Peyer's patch (tissue), 4 donors: Measurements from ENCODE around the gene NACC2. TPM values are rescaled to one million over a fixed set of nuclear protein-coding genes. Genes with fewer than 3 reads are reported as not detected.
"Not testable (repeated sequence)": the region's sequence is repeated elsewhere in the genome, so short reads cannot be mapped to it uniquely, and the experiment has no call there.

Experiments used
- DNase-seq, 3 donors: peaks; one replicate each; pipeline ENCODE4 v3.0.0-alpha.2; 2017 to 2019
- H3K27ac ChIP-seq, 4 donors: fragments of 200-600 bp; sonication (generic); one replicate each; pipeline ENCODE4 v1.5.1; 2016 to 2019
- H3K27me3 ChIP-seq, 2 donors: fragments of 200-600 bp; sonication (generic); one replicate each; pipeline ENCODE4 v1.5.1; 2019
- H3K36me3 ChIP-seq, 3 donors: fragments of 200-600 bp; sonication (generic); one replicate each; pipeline ENCODE4 v1.5.1; 2016 to 2019
- H3K4me1 ChIP-seq, 4 donors: fragments of 200-600 bp; sonication (generic); one replicate each; pipeline ENCODE4 v1.5.1; 2016 to 2019
- H3K4me3 ChIP-seq, 4 donors: fragments of 200-600 bp; sonication (generic); 1 replicate in 3 of 4; 2 replicates in 1 of 4; pipeline ENCODE4 v1.5.1; 2016 to 2019; ENCODE audit warnings: mild to moderate bottlenecking in 1 of 4
- H3K9me3 ChIP-seq, 4 donors: fragments of 200-600 bp; sonication (generic); one replicate each; pipeline ENCODE4 v1.5.1; 2016 to 2019; ENCODE audit warnings: mild to moderate bottlenecking in 1 of 4
- POLR2A ChIP-seq, 2 donors: fragments of 450-650 bp; IDR thresholded peaks; one replicate each; pipeline ENCODE4 v1.5.1; 2017; ENCODE audit warnings: antibody characterized with exemption in 2 of 2, mild to moderate bottlenecking in 2 of 2, moderate library complexity in 2 of 2
- total RNA-seq, 4 donors: library from RNA; depleted of rRNA; stranded (reverse); fragments of >200 nt; gene quantifications; one replicate each; pipeline ENCODE4 v1.1.0, GENCODE V29; 2016
- TF ChIP-seq, protein P1 (sequence below), 6 experiments: fragments of 450-650 bp in 4 of 6; fragments of 200-600 bp in 2 of 6; sonication (generic) in 1 of 6; IDR thresholded peaks; one replicate each; pipeline ENCODE4 v1.5.1; 2017 to 2019; ENCODE audit warnings: antibody characterized with exemption in 6 of 6, mild to moderate bottlenecking in 3 of 6, moderate library complexity in 1 of 6

Gene NACC2
- total RNA-seq, 4 donors from 2014 or later, result 8.3 to 24.3 (median 23.1) TPM

DNA sequence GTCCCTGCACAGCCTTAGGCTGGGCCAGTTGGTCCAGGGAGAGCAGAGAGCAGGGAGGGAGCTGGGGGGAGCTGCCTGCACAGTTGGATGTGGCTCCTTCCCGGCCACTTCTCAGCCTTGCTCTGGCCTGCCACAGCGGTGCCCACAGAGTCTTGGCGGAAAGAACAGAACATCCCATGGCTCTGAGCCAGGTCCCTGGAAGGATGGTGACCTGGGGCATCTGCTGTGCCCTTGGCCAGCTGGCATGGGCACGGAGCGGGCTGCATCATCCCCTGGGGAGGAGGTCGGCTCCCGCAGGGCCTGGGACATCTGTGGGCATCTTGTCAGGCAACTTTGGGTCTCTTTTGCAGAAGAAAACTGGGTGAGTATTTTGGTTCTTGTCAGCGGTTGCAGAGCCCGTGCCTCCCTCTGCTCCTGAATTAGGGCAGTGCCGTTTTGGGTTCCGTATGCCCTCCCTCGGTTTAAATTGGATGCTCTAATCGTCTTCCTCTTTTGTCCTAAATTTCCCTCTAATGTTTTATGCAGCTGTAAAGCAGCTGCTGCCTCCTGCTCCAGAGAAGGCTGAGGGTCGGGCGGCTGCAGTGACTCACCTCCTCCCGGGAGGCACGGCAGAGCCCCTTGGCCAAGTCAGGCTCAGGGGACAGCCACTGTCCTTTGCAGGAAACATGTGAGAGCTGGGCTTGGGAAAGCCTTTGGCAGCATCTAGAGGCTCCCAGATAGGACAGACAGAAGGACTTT, 10.5 kb upstream of the NACC2 start:
- no peak for DNase-seq
- Histone ChIP-seq H3K27ac (peak overlapping the region in 2 of 4 donors; percentile 75 to 89), H3K36me3 (no peaks in the 10 kb centered on the region), H3K27me3 (no peaks in the 10 kb centered on the region), H3K9me3 (no peaks in the 10 kb centered on the region), H3K4me1 (peaks cover 21 to 68% (median 35%) of the 10 kb centered on the region in 4 donors), H3K4me3 (no peak overlapping the region)
- TF ChIP-seq POLR2A (IDR thresholded peaks at IDR 0.05), result no peak
- TF ChIP-seq, protein P1, sequence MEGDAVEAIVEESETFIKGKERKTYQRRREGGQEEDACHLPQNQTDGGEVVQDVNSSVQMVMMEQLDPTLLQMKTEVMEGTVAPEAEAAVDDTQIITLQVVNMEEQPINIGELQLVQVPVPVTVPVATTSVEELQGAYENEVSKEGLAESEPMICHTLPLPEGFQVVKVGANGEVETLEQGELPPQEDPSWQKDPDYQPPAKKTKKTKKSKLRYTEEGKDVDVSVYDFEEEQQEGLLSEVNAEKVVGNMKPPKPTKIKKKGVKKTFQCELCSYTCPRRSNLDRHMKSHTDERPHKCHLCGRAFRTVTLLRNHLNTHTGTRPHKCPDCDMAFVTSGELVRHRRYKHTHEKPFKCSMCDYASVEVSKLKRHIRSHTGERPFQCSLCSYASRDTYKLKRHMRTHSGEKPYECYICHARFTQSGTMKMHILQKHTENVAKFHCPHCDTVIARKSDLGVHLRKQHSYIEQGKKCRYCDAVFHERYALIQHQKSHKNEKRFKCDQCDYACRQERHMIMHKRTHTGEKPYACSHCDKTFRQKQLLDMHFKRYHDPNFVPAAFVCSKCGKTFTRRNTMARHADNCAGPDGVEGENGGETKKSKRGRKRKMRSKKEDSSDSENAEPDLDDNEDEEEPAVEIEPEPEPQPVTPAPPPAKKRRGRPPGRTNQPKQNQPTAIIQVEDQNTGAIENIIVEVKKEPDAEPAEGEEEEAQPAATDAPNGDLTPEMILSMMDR (IDR thresholded peaks at IDR 0.05), result no peak

- Histone ChIP-seq H3K27me3 (no peaks in the 10 kb centered on the region), H3K27ac (peak overlapping the region in 1 of 4 donors; percentile 75), H3K36me3 (no peaks in the 10 kb centered on the region), H3K4me3 (no peak overlapping the region), H3K9me3 (no peaks in the 10 kb centered on the region), H3K4me1 (peaks cover 16 to 64% (median 29%) of the 10 kb centered on the region in 4 donors)
- TF ChIP-seq POLR2A (IDR thresholded peaks at IDR 0.05), result no peak
- TF ChIP-seq, protein P1 (IDR thresholded peaks at IDR 0.05), result no peak
- DNase-seq, result no peak
These were observed 9.8 kb upstream of the NACC2 start for GRCh38 chr9:136104916-136105315.

DNA sequence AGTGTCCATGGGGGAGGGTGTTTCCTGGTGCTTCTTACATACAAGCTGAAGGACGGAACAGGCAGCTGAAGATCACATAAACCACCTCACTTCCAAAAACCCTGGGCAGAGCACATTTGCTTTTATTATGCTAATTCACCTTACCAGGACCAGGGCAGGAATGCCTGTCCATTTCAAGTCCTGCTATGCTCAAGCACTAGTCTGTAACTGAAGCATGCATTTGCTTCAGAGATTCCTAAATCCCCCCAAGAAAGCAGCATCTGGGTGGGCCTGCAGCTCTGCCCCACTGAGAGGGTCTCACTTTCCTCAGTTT, 9.4 kb upstream of the NACC2 start:
- no peaks in the 10 kb centered on the region for H3K36me3 ChIP-seq
- TF ChIP-seq POLR2A (IDR thresholded peaks at IDR 0.05), result no peak
- TF ChIP-seq, protein P1 (IDR thresholded peaks at IDR 0.05), result no peak
- DNase-seq, result no peak
- no peaks in the 10 kb centered on the region for H3K27me3 ChIP-seq
- H3K27ac ChIP-seq, result no peak overlapping the region
- H3K4me3 ChIP-seq, result no peak overlapping the region
- peaks cover 15 to 62% (median 26%) of the 10 kb centered on the region in 4 donors for H3K4me1 ChIP-seq
- no peaks in the 10 kb centered on the region for H3K9me3 ChIP-seq

DNA sequence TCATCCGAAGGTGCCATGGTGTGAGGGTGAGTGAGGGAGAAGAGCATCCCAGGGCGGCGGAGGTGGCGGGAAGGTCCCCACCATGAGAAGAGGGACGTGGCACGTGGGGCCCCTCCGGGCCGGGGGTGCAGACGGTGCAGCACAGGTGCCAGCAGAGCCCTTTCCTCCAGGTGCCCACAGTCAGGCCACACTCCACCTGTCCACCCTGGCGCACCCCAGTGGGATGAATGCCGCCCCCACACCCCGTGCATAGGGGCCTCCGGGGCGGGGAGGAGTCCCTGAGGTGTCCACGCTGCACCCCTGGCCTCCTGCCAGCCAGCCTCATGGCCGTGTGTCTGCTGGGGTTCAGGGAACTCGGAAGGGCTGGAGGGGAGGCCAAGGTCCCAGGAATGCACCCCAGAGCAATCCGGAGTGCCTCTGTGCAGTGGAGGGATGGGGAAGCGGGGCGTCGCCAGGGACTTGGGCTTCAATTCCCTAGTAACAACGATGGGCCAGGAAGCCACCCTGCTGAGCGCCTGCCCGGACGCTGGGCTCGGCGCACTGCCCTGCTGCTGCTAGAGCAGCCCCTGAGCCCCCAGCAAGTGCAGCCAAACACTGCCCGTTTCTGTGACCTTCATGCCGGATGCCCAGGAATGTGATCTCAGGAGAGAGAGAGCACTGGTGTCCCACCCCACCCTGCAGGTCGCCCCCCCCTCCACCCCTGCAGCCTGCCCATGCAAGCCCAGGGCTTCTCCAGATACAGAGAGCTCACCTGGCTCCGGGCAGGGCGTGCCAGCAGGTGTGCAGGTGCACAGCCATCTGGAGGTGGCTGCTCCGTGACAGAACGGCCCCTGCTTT, 8.8 kb upstream of the NACC2 start:
- Histone ChIP-seq H3K4me1 (peaks cover 11 to 56% (median 22%) of the 10 kb centered on the region in 4 donors), H3K4me3 (no peak overlapping the region), H3K36me3 (no peaks in the 10 kb centered on the region), H3K27ac (no peak overlapping the region), H3K27me3 (no peaks in the 10 kb centered on the region), H3K9me3 (no peaks in the 10 kb centered on the region)
- DNase-seq, result no peak
- TF ChIP-seq, protein P1 (IDR thresholded peaks at IDR 0.05), result no peak
- no peak for TF ChIP-seq POLR2A (IDR thresholded peaks at IDR 0.05)

- H3K4me3 ChIP-seq, H3K27ac ChIP-seq, H3K27me3 ChIP-seq, H3K9me3 ChIP-seq, DNase-seq, H3K36me3 ChIP-seq: not testable (repeated sequence)
- H3K4me1 ChIP-seq, result peaks cover 0 to 34% (median 7%) of the 10 kb centered on the region in 4 donors
These were observed 6.6 kb upstream of the NACC2 start for GRCh38 chr9:136101615-136102074.
